Suppressor macrophage treated with lipopolysaccharide for 4 hours (primary cell): ENCODE data around the gene BRIP1.
"Not testable (repeated sequence)": the region's sequence is repeated elsewhere in the genome, so short reads cannot be mapped to it uniquely, and the experiment has no call there.

Experiments used
- DNase-seq: peaks from one replicate; pipeline ENCODE4 v3.0.0-alpha.2; 2020

The BRIP1 gene

DNA sequence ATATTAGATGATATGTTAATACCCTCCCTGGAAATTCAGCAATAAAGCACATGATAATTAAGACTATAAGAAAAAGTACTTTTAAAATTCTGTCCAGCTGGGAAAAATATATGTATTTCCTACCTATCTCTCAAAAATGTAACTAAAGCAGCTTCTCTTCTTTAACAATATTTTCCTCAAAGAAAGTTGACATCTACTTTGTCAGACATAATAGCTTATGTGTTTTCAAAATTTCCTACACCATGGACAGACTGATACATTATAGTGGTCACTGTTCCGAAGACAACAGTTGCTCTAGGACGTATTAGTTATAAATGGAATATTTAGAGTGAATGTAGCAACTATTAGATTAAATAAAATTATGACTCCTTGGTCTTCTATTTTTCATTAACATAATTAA, 140.9 kb downstream of the BRIP1 start:
- no peak for DNase-seq

DNA sequence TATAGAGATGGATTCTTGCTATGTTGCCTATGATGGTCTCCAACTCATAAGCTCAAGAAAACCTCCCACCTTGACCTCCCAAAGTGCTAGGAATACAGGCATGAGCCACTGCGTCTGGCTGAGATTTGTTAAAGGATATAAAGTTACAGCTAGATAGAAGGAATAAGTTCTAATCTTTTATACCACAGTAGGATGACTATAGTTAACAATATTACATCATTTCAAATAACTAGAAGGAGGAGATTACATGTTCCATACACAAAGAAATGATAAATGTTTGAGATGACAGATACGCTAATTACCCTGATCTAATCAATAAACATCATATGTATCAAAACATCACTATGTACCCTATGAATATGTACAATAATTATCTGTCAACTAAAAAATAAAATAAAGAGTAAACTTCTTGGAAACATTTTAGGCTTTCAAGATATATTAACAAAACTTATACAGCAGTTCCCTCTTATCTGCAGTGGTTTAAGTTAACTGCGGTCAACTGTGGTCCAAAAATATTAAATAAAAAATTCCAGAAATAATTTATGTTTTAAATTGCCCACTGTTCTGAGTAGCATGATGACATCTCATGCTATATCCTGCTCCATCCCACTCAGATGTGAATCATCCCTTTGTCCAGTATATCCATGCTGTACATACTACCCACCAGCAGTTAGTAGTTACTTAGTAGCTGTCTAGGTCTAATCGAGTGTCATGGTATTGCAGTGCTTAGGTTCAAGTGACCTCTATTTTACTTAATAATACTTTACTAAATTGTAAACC, 143.1 kb downstream of the BRIP1 start:
- DNase-seq: no peak

DNA sequence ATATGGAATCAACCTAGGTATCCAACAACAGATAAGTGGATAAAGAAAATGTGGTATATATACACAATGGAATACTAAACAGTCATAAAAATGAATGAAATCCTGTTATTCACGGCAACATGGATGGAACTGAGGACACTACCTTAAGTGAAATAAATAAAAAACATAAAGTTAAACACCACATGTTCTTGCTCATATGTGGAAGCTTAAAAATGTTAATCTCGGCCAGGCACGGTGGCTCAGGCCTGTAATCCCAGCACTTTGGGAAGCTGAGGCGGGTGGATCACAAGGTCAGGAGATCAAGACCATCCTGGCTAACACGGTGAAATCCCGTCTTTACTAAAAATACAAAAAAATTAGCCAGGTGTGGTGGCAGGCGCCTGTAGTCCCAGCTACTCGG, 144.1 kb downstream of the BRIP1 start:
- not testable (repeated sequence) for DNase-seq

DNA sequence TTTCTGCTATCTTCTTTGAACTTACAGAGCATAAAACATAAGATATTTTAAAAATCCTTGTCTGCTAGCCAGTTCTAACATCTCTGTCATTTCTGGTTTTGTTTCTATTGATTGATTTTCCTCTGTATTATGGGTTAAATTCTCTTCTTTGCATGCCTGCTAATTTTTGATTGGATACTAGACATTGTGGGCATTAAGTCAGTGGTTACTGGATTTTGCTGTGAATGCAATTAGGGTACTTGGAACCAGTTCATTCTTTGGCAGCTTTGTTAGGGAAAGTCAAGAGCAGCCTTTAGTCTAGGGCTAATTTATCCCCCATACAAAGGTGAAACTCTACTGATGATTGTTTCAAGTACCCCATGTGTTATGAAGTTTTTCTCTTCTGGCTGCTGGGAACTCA, 145.3 kb downstream of the BRIP1 start:
- no peak for DNase-seq

DNA sequence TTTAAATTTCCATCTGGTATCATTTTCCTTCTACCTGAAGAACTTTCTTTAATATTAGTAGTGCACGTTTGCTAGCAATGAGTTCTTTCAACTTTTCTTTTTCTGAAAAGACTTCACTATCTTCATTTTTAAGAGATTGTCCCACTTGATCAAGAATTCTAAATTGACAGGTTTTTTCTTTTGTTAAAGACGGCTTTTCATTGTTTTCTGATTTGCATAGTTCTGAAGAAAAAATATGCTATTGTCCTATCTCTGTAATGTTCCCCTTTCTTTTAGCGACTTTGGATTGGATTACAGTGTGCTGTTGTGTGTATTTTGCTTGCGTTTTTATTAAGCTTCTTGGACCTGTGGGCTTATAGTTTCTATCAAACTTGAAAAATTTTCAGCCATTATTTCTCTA, 146.0 kb downstream of the BRIP1 start:
- DNase-seq: no peak

DNA sequence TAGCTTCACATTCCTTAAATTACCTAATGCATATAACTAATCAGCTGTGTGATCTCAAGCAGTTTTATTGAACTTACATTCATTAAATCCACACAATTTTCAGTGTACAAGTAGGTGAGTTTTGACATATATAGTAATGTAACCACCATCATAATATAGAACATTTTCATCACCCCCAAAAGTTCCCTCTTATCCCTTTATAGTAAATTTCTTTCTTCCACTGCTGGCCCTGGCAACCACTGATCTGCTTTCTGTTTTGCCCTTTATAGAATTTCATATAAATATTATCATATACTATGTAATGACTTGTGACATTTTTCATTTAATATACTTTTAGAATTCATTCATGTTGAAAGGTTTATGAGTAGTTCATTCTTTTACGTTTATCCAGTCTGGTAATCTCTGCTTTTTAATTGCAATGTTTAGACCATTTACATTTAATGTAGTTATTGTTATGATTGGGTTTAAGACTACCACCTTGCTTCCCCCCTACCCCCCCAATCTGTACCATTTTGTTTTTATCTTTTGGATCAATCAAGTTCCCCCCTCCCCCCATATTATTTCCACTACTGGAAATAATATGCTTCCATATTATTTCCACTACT, 147.0 kb downstream of the BRIP1 start:
- DNase-seq: no peak

DNA sequence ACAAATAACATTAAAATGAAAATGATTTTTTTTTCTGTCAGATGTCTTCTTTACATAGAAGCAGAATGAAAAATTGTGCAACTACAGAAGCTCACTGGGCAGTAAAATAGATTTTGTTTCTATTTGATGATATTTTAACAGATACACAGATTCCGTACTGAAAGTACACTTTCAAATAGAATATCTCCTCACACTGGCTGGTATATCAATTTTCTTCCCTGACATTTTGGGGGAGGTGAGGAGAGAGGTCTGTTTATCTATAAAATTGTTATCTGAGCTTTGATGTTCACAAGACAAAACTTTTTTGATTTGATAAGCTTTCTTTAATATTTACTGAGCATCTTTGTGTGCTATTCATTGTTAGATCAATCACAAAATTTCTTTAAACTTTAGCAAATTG, 148.0 kb downstream of the BRIP1 start:
- no peak for DNase-seq

DNA sequence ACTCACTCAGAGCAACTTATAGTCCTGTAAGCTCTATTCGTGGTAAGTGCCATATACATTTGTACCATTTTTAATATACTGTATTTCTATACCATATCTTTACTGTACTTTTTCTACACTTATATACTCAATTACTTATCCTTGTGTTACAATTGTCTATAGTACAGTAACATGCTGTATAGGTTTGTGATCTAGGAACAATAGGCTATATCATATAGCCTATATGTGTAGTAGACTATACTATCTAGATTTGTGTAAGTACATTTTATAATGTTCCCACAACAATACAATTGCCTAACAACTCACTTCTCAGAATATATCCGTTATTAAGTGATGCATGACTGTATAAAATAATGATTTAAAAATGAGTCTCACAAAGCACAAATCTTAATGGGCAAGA, 149.0 kb downstream of the BRIP1 start:
- no peak for DNase-seq

DNA sequence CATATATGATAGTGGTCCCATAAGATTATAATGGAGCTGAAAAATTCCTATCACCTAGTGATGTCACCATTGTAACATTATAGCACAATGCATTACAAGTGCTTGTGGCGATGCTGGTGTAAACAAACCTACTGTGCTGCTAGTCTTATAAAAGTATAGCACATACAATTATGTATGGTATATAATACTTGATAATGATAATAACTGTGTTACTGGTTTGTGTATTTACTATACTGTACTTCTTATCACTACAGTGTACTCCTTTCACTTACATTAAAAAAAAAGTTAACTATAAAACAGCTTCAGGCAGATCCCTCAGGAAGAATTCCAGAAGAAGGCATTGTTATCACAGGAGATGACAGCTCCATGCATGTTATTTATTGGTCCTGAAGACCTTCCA, 150.3 kb downstream of the BRIP1 start:
- DNase-seq: no peak

DNA sequence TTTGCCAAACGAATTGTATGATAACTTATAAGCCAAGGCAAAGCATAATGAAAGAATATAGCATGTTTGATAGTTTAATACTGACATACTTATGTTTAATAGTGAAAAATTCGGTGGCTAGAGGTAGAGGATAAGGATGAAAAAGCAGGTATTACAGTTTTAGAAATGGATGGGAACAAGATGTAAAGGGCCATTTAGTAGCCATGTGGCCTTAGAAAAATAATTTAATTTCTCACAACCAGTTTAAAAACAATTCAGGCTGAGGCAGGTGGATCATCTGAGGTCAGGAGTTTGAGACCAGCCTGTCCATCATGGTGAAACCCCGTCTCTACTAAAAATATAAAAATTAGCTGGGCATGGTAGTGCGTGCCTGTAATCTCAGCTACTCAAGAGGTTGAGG, 152.8 kb downstream of the BRIP1 start:
- DNase-seq: no peak

DNA sequence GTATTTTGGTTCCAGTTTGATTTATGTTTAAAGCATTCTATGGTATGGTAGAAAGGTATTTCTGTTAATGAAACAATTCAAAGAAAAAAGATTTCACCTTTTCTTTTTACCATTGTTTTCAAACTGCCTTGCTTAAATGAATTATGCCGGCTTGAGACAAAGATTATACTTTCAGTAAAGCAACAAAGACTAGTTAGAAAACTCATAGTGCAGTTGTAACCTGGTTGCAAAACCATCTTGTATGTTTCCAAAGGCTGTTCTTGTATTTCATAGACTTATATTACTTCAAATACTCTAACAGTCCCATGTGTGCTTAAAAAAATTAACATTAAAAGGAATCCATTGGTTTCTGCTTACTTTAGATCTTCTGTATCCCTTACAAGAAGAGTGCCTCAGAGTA, 153.8 kb downstream of the BRIP1 start:
- no peak for DNase-seq

DNA sequence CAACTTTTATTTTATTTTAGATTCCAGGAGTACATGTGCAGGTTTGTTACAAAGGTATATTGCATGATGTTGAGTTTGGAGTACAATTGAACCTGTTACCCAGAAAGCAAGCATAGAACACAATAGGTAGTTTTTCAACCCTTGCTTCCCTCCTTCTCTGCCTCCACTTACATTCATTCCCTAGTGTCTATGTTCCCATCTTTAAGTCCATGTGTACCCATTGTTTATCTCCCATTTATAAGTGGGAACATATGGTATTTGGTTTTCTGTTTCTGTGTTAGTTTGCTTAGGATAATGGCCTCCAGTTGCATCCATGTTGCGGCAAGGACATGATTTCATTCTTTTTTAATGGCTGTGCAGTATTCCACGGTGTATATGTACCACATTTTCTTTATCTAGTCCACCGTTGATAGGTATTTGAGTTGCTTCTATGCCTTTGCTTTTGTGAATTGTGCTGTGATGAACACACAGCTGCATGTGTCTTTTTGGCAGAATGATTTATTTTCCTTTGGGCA, 158.3 kb downstream of the BRIP1 start:
- no peak for DNase-seq

DNA sequence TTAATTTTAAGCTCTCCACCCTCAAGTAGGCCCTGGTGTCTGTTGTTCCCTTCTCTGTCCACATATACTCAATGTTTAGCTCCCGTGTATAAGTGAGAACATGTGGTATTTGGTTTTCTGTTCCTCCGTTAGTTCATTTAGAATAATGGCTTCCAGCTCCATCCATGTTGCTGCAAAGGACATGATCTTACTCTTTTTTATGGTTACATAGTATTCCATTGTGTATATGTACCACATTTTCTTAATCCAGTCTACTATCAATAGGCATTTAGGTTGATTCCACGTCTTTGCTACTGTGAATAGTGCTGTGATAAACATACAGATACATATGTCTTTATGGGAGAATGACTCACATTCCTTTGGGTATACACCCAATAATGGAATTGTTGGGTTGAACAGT, 160.9 kb downstream of the BRIP1 start:
- no peak for DNase-seq

DNA sequence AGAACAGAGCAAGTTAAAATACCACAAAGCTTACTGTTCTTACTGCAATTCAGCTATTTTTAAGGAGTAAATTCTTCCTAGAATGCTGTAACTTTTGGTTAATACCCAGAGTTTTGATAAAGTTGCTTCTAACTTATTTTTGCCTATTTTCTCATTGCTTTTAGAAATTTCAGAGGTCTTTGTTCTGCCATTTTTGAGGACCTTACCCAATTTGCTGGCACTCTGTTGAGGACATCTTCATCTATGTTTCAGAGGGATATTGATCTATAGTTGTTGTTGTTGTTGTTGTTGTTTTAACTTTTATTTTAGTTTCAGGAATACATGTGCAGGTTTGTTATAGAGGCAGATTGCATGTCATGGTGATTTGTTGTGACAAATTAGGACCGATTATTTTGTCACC, 161.3 kb downstream of the BRIP1 start:
- no peak for DNase-seq

DNA sequence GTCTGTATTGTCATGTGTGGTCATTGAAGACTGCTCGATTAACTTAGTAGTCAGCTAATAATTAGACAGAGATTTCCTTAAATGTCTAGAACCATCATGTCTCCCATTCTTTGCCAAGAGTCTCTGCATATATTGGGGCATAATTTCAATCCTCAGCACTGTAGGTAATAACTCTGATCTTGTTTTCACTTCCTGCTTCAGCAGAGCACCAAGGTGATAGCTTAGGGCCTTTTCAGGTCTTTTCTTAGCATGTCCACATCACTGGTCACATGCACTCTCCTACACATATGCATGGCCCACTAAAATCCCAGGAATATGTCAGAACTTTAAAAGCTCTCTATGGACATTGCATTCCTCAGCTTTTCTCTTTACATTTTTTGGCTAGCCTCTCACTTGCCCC, 162.0 kb downstream of the BRIP1 start:
- DNase-seq: no peak

DNA sequence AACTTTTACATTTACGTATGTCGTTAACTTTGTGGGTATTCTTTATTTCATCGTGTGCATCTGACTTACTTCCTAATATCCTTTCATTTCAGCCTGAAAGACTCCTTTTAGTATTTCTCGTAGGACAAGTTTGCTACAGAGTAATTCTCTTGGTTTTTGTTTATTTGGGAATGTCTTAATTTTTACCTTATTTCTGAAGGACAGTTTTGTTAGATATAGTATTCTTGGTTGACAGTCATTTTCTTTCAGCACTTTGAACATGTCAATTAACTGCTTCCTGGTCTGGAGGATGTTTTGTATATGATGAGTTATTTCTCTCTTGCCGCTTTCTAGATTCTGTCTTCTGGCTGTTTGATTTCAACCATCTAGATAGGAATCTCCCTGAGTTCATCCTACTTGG, 163.1 kb downstream of the BRIP1 start:
- DNase-seq: no peak

DNA sequence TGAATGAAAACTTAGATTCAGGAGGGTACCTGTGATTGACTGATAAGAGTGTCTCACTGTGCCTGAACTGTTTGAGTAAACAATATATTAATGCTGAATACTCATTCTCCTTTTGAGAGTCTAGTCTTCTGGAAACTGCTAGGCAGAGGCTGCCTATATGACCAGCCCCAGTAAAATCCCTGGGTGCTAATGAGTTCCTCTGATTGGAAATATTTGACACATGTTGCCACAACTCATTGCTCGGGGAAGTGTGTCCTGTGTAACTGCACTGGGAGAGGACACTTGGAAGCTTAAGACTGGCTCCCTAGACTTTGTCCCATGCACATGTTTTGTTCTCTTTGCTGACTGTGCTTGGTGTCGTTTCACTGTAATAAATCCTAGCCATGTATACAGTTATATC, 163.6 kb downstream of the BRIP1 start:
- no peak for DNase-seq

DNA sequence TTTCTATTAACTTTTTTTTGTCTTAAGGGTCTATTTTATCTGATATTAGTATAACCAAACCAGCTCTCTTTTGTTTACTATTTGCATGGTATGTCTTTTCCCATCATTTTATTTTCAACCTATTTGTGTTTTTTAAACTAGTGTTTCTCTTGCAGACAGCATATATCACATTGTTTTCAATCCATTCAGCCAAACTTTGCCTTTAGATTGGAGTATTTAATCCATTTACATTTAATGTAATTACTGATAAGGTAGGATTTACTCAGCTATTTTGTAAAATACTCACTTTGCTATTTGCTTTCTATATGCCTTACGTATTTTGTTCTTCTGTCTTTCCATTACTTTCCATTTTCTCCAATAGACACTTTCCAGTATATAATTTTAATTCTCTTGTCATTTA, 164.3 kb downstream of the BRIP1 start:
- DNase-seq: no peak

DNA sequence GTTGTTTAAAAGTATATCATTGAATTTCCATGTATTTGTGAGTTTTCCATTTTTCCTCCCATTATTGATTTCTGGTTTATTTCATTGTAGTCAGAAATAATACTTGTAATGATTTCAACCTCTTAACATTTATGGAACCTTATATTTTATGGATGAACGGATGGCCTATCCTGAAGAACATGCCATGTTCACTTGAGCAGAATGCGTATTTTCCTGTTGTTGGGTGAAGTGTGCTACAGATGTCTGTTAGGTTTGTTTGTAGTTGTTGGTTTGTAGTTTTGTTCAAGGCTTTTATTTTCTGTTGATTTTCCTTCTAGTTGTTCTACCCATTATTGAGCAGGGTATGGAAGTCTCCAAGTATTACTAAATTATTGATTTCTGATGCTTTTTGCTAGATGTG, 165.1 kb downstream of the BRIP1 start:
- no peak for DNase-seq

DNA sequence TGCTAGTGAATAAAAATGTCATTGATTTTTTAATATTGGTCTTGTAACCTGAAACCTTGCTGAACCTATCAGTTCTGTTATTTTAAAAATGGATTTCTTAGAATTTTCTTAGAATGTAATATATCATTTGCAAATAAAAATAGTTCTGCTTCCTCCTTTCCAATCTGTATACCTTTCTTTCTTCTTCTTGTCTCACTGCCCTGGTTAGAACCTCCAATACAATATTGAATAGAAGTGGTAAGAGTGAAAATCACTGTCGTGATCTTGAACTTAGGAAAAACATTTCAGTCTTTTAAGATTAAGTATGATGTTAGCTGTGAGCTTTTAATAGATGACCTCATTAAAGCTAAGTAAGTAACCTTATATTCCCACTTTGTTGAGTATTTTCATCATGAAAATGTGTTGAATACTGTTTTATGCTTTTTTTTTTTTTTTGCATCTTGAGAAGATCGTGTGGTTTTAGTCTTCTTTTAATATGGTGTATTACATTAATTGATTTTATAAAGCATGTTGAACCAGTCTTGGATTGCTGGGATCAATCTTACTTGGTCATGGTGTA, 167.5 kb downstream of the BRIP1 start:
- DNase-seq: no peak

DNA sequence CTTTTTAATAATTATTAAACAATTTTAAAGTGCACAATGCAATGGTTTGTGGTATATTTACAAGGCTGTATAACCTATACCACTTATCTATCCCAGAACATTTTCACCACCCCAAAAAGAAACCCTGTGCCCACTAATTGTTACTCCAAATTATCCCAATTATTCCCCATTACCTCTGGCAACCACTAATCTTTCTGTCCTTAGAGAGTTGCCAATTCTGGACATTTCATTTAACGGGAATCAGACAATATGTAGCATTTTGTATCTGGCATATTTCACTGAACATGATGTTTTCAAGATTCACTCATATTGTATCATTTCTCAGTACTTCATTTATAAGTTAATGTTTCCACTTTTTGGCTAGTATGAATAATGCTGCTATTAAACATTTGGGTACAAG, 169.2 kb downstream of the BRIP1 start:
- no peak for DNase-seq

DNA sequence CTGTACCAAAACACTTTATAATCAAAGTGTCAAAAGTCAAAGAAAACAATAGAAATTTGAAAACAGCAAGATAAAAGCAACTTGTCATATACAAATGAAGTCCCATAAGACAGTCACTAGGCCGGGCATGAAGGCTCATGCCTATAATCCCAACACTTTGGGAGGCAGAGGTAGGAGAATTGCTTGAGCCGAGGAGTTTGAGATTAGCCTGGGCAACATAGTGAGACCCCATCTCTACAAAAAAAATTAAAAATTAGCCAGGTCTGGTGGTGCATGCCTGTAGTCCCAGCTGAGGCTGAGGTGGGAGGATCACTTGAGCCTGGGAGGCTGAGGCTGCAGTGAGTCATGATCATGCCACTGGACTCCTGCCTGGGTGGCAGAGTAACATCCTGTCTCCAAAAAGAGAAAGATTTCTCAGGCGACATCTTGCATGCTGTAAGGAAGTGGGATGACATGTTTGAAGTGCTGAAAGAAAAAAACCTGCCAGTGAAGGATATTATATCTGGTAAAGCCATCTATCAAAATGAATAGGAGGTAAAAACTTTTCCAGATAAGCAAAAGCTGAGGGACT, 173.6 kb downstream of the BRIP1 start:
- peak; percentile 33 for DNase-seq

DNA sequence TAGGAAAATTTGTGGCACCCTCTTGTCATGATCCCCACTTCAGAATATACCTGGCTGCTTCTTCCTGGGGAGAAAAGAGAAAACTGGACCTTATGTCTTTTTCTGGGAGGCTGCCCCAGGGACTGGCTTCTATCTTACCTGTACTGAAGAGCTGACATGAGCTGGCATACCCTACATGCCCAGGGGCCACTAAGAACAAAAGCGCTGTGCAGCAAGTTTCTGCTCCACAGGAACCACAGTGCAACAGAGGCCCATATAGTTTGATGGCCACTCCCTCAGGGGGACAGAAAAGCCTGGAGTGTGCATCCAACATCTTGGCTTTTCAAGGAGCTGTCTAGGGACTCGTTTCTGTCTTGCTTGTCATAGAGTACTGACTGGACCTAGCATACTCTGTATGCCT, 175.6 kb downstream of the BRIP1 start:
- no peak for DNase-seq

DNA sequence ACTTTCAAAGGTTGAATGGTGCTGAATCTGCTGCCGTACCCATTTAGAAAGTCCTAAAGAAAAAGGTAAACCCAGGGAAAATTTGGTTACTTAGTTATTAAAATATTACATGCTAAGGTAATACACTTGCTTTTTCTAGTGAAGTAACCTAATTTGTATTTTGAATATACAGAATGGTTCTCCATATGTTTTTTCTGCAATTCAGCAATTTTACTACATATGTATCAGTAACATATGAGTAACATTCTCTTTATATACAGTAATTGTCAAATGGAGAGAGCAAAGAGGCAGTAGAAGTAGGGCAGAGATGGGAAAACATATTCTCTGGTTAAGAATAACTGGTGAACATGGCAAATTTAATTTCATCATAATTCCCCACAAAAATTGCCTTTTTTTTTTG, 177.2 kb downstream of the BRIP1 start:
- no peak for DNase-seq
